ENCODE data around the gene LOXHD1.

LOXHD1 gene

DNA sequence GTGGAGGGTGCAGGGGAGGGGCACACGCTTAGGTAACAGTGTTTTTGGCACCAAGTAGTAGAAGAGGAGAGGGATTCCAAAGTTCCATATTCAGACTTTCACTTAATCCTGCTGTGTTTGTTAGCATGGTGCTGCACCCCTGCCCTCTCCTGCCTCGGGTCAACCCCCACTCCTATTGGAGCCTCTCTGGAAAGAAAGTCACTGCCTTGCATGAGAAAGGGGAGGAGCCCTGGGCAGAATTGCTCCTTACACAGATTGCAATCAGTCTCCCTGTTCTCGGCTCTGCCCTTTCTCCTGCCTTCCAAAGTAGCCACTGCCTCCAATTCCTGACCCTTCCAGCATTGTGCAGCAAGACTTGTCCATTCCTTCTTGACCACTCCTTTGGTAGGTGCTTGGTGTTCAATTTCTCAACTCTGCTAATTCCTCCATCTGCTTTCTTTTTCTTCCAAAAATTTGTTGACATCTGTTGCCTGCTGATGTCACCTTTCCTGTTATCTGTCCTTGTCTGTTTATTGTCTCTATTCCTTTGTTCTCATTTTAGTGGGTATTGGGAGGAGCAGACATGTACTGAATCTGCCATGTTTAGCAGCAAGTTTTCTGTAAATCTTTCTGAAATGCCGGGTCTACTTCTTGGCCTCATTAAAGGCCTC lies 225.4 kb downstream of the LOXHD1 start:
- H3K27me3 ChIP-seq (ENCODE audit: control insufficient read depth, insufficient read depth, low read length): no peaks in the 10 kb centered on the region
- H3K36me3 ChIP-seq (ENCODE audit: control insufficient read depth, insufficient read depth, low read length): no peaks in the 10 kb centered on the region
- no peak overlapping the region for H3K4me3 ChIP-seq (ENCODE audit: low read depth, low read length)
- no peak overlapping the region for H3K9ac ChIP-seq (ENCODE audit: low read depth, low read length)
- H3K9me3 ChIP-seq (ENCODE audit: control insufficient read depth, insufficient read depth, low read length): no peaks in the 10 kb centered on the region
- no peak overlapping the region for H3K27ac ChIP-seq (ENCODE audit: low read depth, low read length)
- H3K4me1 ChIP-seq (ENCODE audit: control insufficient read depth, insufficient read depth, low read length): peaks cover 12% of the 10 kb centered on the region

DNA sequence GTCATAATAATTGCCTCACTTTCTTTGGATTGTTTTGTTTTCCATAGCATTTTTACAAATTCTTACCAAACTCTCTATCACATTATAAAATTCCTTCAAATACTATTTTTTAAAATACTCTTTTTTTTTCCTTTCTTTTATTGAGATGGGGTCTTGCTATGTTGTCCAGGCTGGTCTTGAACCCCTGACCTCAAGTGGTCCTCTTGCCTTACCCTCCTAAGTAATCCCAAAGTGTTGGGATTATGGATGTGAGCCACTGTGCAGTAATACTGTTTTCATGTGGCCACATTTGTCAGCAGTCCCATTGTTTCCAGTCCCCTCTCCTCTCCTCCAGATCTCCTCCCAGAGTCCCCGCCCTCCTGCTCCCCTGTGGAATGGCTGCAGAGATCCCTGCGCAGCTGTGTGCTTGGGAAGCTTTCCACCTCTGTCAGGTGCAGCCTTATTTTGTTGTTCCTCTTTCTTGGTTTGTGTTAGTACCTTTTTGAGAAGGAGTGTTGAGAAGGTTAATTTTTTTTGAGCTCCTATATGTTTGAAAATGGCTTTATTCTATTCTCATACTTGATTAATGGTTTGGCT lies 227.3 kb downstream of the LOXHD1 start:
- Histone ChIP-seq H3K27me3 (ENCODE audit: control insufficient read depth, insufficient read depth, low read length) (no peaks in the 10 kb centered on the region), H3K9me3 (ENCODE audit: control insufficient read depth, insufficient read depth, low read length) (no peaks in the 10 kb centered on the region), H3K9ac (ENCODE audit: low read depth, low read length) (no peak overlapping the region), H3K4me1 (ENCODE audit: control insufficient read depth, insufficient read depth, low read length) (peaks cover 14% of the 10 kb centered on the region), H3K36me3 (ENCODE audit: control insufficient read depth, insufficient read depth, low read length) (no peaks in the 10 kb centered on the region), H3K27ac (ENCODE audit: low read depth, low read length) (no peak overlapping the region), H3K4me3 (ENCODE audit: low read depth, low read length) (no peak overlapping the region)

DNA sequence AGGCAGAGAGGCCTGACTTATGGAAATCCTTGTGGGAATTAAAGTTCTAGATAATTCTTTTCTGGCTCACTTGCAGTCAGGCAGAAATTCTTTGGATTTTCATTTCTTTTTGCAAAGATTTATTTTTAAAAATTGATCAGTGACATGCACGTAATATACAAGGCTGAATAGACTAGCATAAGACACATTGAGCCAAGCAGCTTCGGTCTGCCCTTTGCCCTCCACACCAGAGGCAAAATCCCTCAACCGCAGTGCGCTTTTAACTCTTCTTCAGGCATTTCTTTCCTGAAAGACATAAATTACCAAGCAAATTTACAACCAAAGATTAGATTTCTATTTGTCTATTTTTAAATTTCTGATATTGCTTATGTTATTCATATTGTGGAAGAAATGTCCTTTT lies 227.9 kb downstream of the LOXHD1 start:
- Histone ChIP-seq H3K4me3 (ENCODE audit: low read depth, low read length) (no peak overlapping the region), H3K27ac (ENCODE audit: low read depth, low read length) (no peak overlapping the region), H3K4me1 (ENCODE audit: control insufficient read depth, insufficient read depth, low read length) (peaks cover 18% of the 10 kb centered on the region), H3K9me3 (ENCODE audit: control insufficient read depth, insufficient read depth, low read length) (no peaks in the 10 kb centered on the region), H3K9ac (ENCODE audit: low read depth, low read length) (no peak overlapping the region), H3K27me3 (ENCODE audit: control insufficient read depth, insufficient read depth, low read length) (no peaks in the 10 kb centered on the region), H3K36me3 (ENCODE audit: control insufficient read depth, insufficient read depth, low read length) (no peaks in the 10 kb centered on the region)

DNA sequence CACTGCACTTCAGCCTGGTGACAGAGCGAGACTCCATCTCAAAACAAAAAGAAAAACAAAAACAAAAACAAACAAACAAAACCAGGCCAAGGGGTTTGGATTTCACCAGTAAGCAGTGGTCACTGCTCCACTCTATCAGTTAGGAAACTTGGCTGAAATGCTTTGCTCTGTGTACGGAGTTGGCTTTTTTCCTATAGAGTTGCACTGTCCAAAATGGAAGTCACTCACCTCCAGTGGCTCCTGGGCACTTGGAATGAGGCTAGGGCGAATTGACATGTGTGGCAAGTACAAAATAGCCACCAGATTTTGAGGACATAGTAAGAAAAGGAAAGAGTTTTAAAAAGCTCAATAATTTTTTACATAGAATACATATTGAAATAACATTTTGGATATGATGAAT lies 228.7 kb downstream of the LOXHD1 start:
- Histone ChIP-seq H3K27me3 (ENCODE audit: control insufficient read depth, insufficient read depth, low read length) (no peaks in the 10 kb centered on the region), H3K4me1 (ENCODE audit: control insufficient read depth, insufficient read depth, low read length) (peaks cover 14% of the 10 kb centered on the region), H3K9me3 (ENCODE audit: control insufficient read depth, insufficient read depth, low read length) (no peaks in the 10 kb centered on the region), H3K4me3 (ENCODE audit: low read depth, low read length) (no peak overlapping the region), H3K27ac (ENCODE audit: low read depth, low read length) (no peak overlapping the region), H3K9ac (ENCODE audit: low read depth, low read length) (no peak overlapping the region), H3K36me3 (ENCODE audit: control insufficient read depth, insufficient read depth, low read length) (no peaks in the 10 kb centered on the region)

DNA sequence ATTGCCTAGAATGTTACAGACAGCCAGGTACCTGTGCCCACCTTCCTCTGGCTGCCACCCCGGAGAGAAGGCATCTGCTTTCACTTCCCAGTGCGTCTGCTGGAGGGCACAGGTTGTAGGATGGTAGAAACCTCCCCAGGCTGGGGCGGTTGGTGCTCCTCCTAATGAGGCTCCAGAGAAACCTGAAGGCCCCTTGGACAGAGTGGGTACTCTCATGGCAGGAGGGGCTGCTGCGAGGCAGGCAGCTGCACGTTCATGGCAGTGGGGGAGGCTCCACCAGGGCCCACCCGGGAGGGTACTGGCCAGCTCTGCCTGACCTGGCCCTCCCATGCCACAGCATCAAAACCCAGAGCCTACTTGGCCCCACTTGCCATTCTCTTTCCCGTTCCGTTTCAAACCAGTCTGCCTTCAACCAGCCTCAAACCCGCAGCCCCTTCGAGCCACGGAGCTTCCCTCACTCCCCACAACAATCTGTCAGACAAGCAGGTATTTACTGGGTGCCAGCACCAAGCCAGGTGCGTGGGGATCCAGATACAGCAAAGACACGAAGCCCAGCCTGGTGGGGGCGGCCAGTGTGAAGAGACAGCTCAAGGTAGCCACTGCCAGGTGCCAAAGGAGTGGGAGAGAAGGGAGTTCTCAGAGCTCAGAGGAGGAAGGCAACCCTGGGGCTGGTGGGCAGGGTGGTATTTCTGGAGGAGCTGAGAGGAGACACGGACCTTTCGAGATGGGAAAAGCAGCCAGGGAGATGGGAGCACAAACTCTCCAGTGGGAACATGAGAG lies 229.6 kb downstream of the LOXHD1 start:
- H3K9ac ChIP-seq (ENCODE audit: low read depth, low read length): no peak overlapping the region
- H3K4me3 ChIP-seq (ENCODE audit: low read depth, low read length): no peak overlapping the region
- H3K9me3 ChIP-seq (ENCODE audit: control insufficient read depth, insufficient read depth, low read length): no peaks in the 10 kb centered on the region
- no peaks in the 10 kb centered on the region for H3K27me3 ChIP-seq (ENCODE audit: control insufficient read depth, insufficient read depth, low read length)
- no peaks in the 10 kb centered on the region for H3K36me3 ChIP-seq (ENCODE audit: control insufficient read depth, insufficient read depth, low read length)
- no peak overlapping the region for H3K27ac ChIP-seq (ENCODE audit: low read depth, low read length)
- H3K4me1 ChIP-seq (ENCODE audit: control insufficient read depth, insufficient read depth, low read length): peaks cover 14% of the 10 kb centered on the region

All from HUES48 (cell line).